GM18873 (cell line): ENCODE data around the gene LAMB4.
A peak's percentile ranks its signal among the peaks of the same experiment; 100 is the strongest.

Experiments used
- ATAC-seq: cut with Tn5 transposase; IDR thresholded peaks from one replicate; pipeline ENCODE4 v1.9.1; 2021; ENCODE audit warnings: mild to moderate bottlenecking, moderate library complexity, moderate number of reproducible peaks; ENCODE audit not compliant: unreplicated experiment, low FRiP score

The LAMB4 gene

GRCh38 chr7:108143658-108144420 lies 13.7 kb upstream of the LAMB4 start:
- ATAC-seq, result no peak

DNA sequence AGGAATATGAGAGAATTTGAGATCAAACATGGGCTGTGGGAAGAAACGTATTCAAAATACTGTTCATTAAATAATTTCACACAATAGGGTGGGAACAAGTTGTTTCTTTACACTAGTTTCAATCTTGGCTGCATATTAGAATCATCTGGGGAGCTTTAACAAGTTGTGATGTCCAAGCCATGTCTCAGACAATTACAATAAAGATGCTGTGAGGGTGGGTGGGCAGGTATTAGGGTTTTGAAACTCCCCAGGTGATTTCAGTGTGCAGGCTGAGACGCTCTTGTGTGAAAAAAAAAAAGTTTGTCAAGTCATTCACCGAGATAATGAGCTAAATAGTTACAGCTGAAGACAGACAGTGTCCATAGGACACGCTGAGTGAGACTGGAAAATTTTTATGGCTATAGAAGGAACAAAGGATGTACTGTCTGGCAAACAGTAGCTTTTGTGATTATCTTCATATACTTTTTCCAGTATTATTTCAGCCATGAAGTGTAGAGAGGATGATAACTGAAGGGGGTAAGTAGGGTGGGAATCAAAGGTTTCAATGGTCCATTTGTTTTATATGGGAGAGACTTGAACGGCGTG lies 12.6 kb upstream of the LAMB4 start:
- no peak for ATAC-seq

DNA sequence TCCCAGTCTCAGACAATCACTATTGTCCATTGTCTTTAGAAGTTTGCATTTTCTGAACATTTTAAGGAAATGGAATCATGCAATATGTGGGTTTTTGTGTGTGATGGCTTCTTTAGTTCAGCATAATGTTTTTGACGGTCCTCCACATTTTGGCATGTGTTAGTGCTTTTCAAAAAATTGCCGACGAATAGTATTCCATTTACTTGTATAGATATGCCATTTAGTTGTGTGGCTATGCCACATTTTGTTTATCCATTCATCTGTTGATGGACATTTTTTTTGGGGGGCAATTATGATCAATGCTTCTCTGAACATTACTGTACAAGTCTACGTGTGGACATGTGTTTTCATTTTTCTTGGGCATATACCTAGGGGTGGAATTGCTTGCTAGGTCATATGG lies 12.0 kb upstream of the LAMB4 start:
- no peak for ATAC-seq

- no peak for ATAC-seq
Observed at GRCh38 chr7:108140671-108141070, 10.5 kb upstream of the LAMB4 start.

DNA sequence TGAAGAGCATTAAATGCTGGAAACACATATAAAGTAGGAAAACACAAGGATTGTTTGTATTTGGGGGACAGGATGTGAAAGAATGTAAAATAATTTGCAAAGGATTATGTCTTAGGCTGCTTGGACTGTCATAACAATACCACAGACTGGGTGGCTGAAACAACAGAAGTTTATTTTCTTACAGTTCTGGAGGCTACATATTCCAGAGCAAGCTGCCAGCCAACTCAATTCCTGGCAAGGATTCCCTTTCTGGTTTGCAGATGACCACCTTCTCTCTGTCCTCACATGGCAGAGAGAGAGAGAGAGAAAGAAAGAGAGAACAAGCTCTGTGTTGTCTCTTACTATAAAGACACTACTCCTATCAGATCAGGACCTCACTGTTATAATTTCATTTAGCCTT lies 8.8 kb upstream of the LAMB4 start:
- ATAC-seq, result no peak

GRCh38 chr7:108137993-108138392 lies 7.8 kb upstream of the LAMB4 start:
- no peak for ATAC-seq

DNA sequence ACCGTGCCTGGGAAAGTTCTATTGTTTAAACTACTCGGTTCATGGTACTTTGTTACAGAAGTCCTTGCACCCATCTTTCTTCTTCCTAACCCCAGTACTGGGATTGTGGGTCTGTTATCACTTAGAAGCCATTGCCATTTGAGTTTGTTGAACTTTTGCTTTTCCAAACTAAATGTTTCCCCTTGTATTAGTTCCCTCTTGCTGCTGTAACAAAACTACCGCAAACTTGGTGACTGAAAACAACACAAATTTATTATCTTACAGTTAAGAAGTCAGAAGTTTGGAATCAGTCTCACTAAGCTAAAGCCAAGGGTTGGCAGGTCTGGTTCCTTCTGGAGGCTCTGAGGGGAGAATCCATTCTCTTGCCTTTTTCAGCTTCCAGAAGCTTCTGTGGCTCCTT lies 6.9 kb upstream of the LAMB4 start:
- no peak for ATAC-seq

- no peak for ATAC-seq
Observed at GRCh38 chr7:108136191-108136688, 6.1 kb upstream of the LAMB4 start.

- peak; percentile 95 for ATAC-seq
Observed at GRCh38 chr7:108135446-108136190, 5.5 kb upstream of the LAMB4 start.

DNA sequence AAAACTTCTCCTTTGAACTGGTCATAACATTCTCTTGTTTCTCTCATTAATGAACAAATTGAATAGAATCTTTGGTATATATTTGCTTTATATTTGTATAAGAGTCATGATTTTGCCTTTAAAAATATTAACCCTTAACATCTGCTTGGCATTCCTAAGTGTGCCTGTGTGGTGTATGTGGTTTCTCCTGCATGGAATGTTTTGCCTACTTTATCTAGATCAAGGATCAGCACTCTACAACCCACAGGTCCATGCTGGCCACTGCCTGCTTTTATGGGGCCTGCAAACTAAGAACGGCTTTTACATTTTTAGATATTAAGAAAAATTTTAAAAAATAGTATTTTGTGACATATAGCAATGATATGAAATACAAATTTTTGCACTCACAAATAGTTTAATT lies 4.3 kb upstream of the LAMB4 start:
- no peak for ATAC-seq

- no peak for ATAC-seq
Observed at GRCh38 chr7:108132551-108133265, 2.5 kb upstream of the LAMB4 start.

DNA sequence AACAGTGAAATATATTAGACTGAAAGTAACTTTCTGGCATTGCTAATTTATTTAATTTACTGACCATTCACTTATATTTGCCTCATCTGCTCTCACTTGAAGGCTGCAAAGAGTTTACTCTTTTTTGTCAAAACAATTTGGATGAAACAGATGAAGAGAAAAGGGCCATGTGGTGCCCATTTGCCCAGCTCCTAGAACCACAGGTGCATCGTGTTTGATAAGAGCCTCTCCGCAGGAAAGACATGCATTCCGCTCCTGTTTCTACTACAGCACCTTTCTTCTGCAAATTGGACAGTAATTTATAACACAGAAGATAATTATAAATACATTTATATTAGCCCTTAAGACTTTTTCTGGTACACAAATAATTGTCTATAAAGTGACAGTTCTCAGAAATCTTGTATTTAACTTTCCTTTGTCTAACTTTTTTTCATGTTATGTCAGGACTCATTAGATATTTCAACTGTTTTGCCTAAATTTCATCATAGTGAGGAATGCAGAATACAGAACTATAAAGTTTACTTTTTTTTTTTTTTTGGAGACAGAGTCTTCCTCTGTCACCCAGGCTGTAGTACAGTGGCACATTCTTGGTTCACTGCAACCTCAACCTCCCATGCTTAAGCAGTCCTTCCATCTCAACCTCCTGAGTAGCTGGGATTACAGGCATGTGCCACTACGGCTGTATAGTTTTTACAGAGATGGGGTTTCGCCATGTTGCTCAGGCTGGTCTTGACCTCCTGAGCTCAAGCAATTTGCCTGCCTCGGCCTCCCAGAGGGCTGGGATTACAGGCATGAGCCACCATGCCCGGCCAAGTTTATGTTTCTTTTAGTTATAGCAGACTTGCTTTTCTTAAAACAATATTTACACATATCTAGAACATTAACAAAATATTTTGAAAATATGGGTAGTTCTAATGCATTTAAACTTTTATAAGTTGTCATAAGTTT lies 869 bp downstream of the LAMB4 start:
- no peak for ATAC-seq

DNA sequence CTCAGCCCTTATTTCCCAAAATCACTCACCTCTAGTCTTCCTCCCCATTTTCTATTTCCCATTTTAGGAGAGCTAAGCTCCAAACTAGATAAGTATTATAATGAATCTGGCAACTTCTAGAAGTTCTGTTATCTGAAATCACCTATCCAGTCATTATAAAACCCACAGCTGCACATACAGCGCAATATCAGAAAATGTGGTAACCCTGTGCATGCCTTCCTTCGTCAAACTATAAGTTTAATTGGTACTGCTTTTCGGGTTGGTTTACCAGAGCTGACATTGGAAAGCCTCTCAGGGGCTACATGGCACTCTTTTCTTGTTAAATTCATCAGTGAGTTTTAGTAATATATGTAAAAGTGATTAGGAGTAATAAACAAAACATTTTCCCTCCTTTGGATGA lies 1.6 kb downstream of the LAMB4 start:
- no peak for ATAC-seq

DNA sequence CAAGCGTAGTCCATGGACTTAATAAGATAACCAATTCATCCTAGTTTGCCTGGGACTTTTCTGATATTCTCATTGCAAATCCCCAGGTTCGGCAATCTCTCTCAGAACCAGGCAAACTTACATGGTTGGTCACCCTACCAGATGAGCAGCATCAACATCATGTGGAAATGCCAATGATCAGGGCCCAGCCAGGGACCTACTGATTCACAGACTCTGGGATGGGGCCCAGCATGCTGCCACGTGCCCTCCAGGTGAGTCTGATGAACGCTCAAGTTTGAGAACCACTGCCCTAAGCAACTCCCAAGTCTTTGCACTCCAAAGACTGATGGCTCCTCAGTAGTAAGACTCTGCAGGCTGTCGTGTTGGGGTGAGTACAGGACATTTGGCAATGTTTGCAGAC lies 2.7 kb downstream of the LAMB4 start:
- no peak for ATAC-seq

DNA sequence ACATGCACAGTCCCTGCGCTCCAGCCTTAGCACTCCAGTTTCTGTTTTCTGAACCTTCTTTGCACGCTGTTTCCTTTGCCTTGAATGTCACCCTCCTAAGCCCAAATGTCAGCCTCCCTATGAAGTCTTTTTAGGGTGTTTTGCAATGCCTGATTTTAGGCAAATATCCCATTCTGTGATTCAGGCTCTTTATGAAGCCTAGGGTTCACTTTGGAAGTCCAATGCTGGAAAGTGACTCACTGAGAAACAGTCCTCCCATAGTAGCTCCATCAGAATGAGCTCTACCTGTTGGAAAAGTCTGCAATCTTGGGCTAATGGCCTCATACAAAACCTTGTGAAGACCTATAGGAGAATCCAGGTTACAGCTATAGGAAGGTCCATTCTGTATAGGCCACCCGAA lies 5.3 kb downstream of the LAMB4 start:
- ATAC-seq, result no peak

DNA sequence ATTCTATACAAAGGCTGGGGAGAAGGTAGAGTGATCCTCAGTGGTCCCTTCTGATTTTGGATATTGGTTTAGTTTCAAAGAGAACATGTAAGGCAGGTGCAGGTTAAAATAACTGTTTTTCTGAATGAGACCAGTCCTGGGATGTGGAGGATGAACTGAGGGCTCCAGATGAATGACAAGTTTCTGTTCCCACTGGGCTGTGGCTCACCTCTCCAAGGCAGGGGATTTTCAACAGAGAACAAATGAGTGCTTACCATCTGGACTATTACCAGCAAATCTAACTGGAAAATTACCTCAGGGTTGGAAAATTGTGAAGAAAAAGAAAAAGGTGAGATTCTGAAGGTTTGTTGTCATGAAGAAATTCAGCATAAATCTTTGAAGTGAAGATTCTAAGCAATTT lies 8.0 kb downstream of the LAMB4 start:
- ATAC-seq, result no peak

GRCh38 chr7:108120933-108121332 lies 9.2 kb downstream of the LAMB4 start:
- ATAC-seq, result no peak

DNA sequence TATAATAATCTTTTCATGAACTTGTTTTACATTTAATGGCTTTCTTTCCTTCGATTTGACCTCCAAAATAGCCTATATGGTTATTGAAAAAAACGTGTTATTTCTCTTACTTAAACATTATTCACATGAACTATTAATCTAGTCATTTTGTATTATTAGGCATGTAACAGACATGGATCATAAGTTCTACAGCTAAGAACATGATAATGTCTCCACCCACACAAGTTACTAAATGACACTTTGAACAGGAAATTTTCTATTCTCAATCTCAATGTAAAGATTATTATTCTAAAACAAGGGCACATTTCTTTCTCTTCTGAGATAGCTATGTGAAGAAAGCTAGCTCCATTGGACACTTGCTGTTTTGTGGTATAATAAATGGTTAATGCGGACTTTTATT lies 10.0 kb downstream of the LAMB4 start:
- no peak for ATAC-seq

DNA sequence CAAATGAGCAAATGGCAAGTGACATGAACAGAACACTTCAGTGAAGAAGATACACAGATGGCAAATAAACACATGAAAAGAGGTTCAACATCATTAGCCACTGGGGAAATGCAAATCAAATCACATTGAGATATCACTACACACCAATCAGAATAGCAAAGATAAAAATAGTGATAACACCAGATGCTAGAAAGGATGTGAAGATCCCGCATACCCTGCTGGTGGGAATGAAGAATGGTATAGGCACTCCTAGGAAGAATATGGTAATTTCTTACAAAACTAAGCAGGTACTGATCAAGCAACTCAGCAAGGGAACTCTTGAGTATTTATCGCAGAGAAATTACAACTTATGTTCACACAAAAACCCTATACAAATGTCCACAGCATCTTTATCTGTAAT lies 11.2 kb downstream of the LAMB4 start:
- ATAC-seq, result no peak
